Memory B cell (primary cell): ENCODE measurements around the gene MEF2B.
"Not testable (repeated sequence)": the region's sequence is repeated elsewhere in the genome, so short reads cannot be mapped to it uniquely, and the experiment has no call there.

Experiments
- ATAC-seq: fragments of 150-1000 bp; cut with Tn5 transposase; 2 replicates; pipeline ENCODE4 v1.10.0; 2021; ENCODE audit warnings: low read depth, mild to moderate bottlenecking, moderate library complexity
- DNase-seq, 2 donors: peaks; one replicate each; pipeline ENCODE4 v3.0.0; 2022; ENCODE audit warnings: low spot score in 2 of 2
- H3K27ac Mint-ChIP-seq: one replicate; pipeline ENCODE4 v1.8.0; 2022; ENCODE audit warnings: mild to moderate bottlenecking, moderate library complexity, mixed read lengths
- H3K27me3 Mint-ChIP-seq: one replicate; pipeline ENCODE4 v1.8.0; 2022; ENCODE audit warnings: mixed read lengths
- H3K36me3 Mint-ChIP-seq: one replicate; pipeline ENCODE4 v1.8.0; 2022; ENCODE audit warnings: mild to moderate bottlenecking, mixed read lengths
- H3K4me1 Mint-ChIP-seq: one replicate; pipeline ENCODE4 v1.8.0; 2022; ENCODE audit warnings: mixed read lengths
- H3K4me3 Mint-ChIP-seq: one replicate; pipeline ENCODE4 v1.8.0; 2022; ENCODE audit warnings: mild to moderate bottlenecking, moderate library complexity, mixed read lengths
- H3K9me3 Mint-ChIP-seq: one replicate; pipeline ENCODE4 v1.8.0; 2022; ENCODE audit warnings: mixed read lengths

Gene MEF2B

DNA sequence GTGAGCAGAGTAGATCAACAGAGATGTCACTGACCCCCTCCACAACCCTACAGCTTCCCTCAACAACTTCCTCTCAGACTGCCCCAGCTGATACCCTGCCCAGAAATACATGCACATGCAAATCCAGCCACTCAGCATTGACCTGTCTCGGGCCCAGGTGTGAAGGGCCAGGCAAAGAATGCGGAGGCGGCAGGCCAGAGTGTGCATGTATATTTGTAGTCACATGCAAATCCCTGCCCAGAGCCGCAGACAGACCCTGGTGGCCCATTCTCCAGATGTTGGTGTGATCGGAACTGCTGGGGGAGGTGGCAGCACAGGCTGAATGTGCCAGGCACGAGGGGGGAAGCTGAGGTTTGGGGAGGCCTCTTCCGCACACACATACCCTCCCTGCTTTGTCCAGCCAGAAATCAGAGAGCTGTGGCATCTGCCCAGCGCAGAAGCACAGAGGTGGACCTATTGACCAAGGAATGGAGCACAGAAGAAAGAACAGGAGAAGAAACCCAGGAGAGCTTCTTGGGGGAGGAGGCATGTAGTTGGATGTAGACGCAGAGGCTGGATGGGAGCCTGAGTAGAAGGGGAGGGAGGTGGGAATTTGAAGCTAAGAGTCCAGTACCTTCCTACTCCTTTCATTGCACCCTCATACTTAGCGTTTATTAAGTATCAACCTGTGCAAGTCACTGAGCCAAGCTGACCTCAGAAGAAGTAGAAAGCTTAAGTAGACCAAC, 14.4 kb downstream of the MEF2B start:
- Mint-ChIP-seq H3K9me3 (peaks cover 6% of the 10 kb centered on the region), H3K36me3 (peaks cover 7% of the 10 kb centered on the region), H3K4me1 (peaks cover 37% of the 10 kb centered on the region), H3K4me3 (peak overlapping the region; percentile 61), H3K27ac (peak overlapping the region; percentile 32), H3K27me3 (no peaks in the 10 kb centered on the region)
- ATAC-seq (peak; percentile 31), DNase-seq (no peak)

DNA sequence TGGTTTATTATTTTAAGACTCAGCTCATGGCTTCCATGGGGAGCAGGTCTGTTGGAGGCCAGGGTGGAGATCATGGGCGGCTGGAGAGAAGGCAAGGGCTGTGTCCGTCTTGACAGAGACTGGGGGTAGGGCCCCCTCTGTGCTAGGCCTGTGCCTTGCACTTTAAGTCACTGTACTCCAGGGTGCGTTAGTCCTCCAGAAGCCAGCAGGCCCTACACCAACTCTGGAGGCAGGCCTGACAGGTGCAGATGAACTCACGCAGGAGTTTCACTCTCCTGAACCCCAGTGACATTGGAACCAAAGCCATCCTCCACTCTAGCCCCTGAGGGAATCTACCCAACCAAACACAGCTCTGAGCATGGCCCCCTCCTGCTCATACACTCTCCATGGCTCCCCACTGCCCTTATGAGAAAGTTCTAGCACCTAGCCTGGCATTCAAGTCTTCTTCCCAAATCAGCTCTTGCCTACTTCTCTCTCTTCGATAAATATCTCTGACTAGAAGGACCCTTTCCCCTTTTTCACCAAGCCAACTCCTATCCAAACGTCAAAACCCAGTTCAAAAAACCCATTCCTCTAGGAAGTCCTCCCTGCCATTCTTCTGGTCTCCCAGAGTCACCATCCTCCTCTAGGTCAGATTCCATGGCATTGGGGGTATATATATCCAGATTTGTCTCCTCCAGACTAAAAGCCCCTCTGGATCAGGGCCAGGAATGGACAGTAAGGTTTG, 15.1 kb downstream of the MEF2B start:
- Mint-ChIP-seq H3K27me3 (no peaks in the 10 kb centered on the region), H3K4me1 (peaks cover 38% of the 10 kb centered on the region), H3K27ac (peak overlapping the region; percentile 32), H3K9me3 (peaks cover 6% of the 10 kb centered on the region), H3K36me3 (peaks cover 7% of the 10 kb centered on the region), H3K4me3 (no peak overlapping the region)
- no peak for DNase-seq
- no peak for ATAC-seq

GRCh38 chr19:19152668-19153384, 17.2 kb downstream of the MEF2B start:
- Mint-ChIP-seq H3K4me3 (no peak overlapping the region), H3K27me3 (no peaks in the 10 kb centered on the region), H3K4me1 (peaks cover 37% of the 10 kb centered on the region)

GRCh38 chr19:19151418-19151817, 18.6 kb downstream of the MEF2B start:
- H3K9me3 Mint-ChIP-seq: peaks cover 6% of the 10 kb centered on the region
- no peaks in the 10 kb centered on the region for H3K27me3 Mint-ChIP-seq
- no peak for DNase-seq
- peak; percentile 80 for ATAC-seq
- no peak overlapping the region for H3K4me3 Mint-ChIP-seq
- peak overlapping the region; percentile 47 for H3K27ac Mint-ChIP-seq
- peaks cover 37% of the 10 kb centered on the region for H3K4me1 Mint-ChIP-seq
- peaks cover 16% of the 10 kb centered on the region for H3K36me3 Mint-ChIP-seq

More at GRCh38 chr19:19152668-19153384, 17.2 kb downstream of the MEF2B start:
- DNase-seq: no peak
- H3K27ac Mint-ChIP-seq: no peak overlapping the region
- H3K36me3 Mint-ChIP-seq: peaks cover 11% of the 10 kb centered on the region
- peaks cover 6% of the 10 kb centered on the region for H3K9me3 Mint-ChIP-seq
- no peak for ATAC-seq

DNA sequence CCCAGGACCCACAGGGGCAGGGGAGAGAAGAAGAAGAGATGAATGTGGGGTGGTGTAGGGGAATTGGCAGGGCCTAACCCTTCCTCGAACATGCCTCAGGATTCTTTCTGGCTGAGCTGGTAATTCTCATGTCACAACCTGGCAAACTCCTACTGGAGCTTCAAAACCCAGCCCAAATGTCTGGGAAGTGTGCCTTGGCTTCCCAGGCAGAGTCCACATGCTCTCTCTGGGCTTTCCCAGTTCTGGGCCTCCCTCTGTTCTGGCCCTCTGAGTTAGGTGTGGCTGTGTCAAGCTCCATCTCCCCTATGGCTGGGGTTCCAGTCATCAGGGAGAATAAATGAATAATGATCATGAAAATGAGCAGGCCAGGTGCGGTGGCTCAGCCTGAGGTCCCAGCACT, 20.6 kb downstream of the MEF2B start:
- no peak overlapping the region for H3K4me3 Mint-ChIP-seq
- peaks cover 8% of the 10 kb centered on the region for H3K36me3 Mint-ChIP-seq
- H3K4me1 Mint-ChIP-seq: peaks cover 25% of the 10 kb centered on the region
- no peak overlapping the region for H3K27ac Mint-ChIP-seq
- no peak for ATAC-seq
- DNase-seq: no peak
- H3K27me3 Mint-ChIP-seq: no peaks in the 10 kb centered on the region
- H3K9me3 Mint-ChIP-seq: no peaks in the 10 kb centered on the region

GRCh38 chr19:19148504-19148903, 21.6 kb downstream of the MEF2B start:
- not testable (repeated sequence) for H3K9me3 Mint-ChIP-seq, H3K27ac Mint-ChIP-seq, H3K27me3 Mint-ChIP-seq, H3K36me3 Mint-ChIP-seq, H3K4me3 Mint-ChIP-seq, DNase-seq, ATAC-seq
- H3K4me1 Mint-ChIP-seq: peaks cover 24% of the 10 kb centered on the region

- no peak overlapping the region for H3K27ac Mint-ChIP-seq
- no peak overlapping the region for H3K4me3 Mint-ChIP-seq
- H3K9me3 Mint-ChIP-seq: no peaks in the 10 kb centered on the region
- no peak for ATAC-seq
- peaks cover 8% of the 10 kb centered on the region for H3K36me3 Mint-ChIP-seq
- no peak for DNase-seq
- H3K4me1 Mint-ChIP-seq: peaks cover 20% of the 10 kb centered on the region
- H3K27me3 Mint-ChIP-seq: no peaks in the 10 kb centered on the region
These were observed 22.7 kb downstream of the MEF2B start for GRCh38 chr19:19147344-19147743.

GRCh38 chr19:19146865-19147264, 23.2 kb downstream of the MEF2B start:
- peaks cover 17% of the 10 kb centered on the region for H3K4me1 Mint-ChIP-seq
- no peak overlapping the region for H3K27ac Mint-ChIP-seq
- H3K36me3 Mint-ChIP-seq: peaks cover 8% of the 10 kb centered on the region
- ATAC-seq (no peak), DNase-seq (no peak)
- H3K27me3 Mint-ChIP-seq: no peaks in the 10 kb centered on the region
- no peak overlapping the region for H3K4me3 Mint-ChIP-seq
- no peaks in the 10 kb centered on the region for H3K9me3 Mint-ChIP-seq

DNA sequence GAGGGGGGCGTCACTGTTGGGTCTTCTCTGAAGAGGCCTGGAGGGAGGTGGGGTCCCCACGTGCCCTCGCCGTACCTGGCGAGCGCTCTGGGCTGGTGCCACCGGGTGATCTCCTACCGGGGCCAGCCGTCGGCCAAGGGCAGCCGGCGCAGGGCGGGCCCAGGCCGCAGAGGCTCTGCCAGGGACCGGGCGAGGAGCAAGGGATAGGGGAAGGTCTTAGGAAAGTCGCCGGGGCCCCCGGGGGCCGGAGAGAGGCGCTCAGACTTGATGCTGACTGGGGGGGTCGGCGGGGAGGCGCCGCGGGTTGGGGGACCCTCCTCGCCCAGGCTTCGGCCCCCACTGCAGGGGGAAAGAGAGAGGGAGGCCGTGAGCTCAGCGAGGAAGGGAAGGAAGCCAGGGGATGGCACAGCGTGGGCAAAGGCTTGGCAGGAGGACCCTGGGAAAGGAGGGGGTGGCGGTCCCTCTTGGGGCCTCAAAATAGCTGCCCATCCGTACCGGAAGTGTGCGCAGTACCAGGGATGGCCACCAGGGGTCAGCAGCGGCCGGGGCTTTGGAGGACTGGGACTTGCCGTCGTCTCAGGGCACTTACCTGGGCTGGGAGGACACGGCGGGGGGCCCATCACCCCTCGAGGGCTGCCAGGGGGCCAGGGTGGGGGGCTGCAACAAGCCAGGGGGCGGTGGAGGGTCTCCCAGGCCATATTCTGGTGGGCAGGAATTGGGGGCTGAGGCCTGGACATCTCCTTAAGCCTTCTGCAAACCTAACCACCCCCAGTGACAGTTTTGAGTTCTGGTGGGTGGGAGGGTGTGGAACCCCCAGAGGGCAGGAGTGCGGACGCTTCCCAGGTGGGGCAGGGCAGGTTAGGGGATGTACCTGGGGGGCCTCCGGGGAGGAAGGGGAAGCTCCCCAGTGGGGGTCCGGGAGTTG, 24.1 kb downstream of the MEF2B start:
- Mint-ChIP-seq H3K9me3 (no peaks in the 10 kb centered on the region), H3K4me1 (peaks cover 9% of the 10 kb centered on the region), H3K36me3 (peaks cover 8% of the 10 kb centered on the region), H3K27ac (no peak overlapping the region), H3K27me3 (no peaks in the 10 kb centered on the region), H3K4me3 (peak overlapping the region; percentile 5)
- DNase-seq (peak; percentile 93 to 98), ATAC-seq (peak; percentile 89)

- H3K4me3 Mint-ChIP-seq: no peak overlapping the region
- no peaks in the 10 kb centered on the region for H3K9me3 Mint-ChIP-seq
- H3K27ac Mint-ChIP-seq: no peak overlapping the region
- peaks cover 8% of the 10 kb centered on the region for H3K36me3 Mint-ChIP-seq
- H3K27me3 Mint-ChIP-seq: no peaks in the 10 kb centered on the region
- ATAC-seq: no peak
- no peak for DNase-seq
- peaks cover 5% of the 10 kb centered on the region for H3K4me1 Mint-ChIP-seq
These were observed 24.8 kb downstream of the MEF2B start for GRCh38 chr19:19145281-19145680.

GRCh38 chr19:19142347-19142746, 27.7 kb downstream of the MEF2B start:
- Mint-ChIP-seq H3K9me3 (no peaks in the 10 kb centered on the region), H3K27me3 (no peaks in the 10 kb centered on the region), H3K4me1 (peaks cover 14% of the 10 kb centered on the region), H3K4me3 (no peak overlapping the region), H3K36me3 (peaks cover 1% of the 10 kb centered on the region), H3K27ac (no peak overlapping the region)
- DNase-seq: no peak
- ATAC-seq: no peak

- DNase-seq: no peak
- no peaks in the 10 kb centered on the region for H3K27me3 Mint-ChIP-seq
- no peaks in the 10 kb centered on the region for H3K9me3 Mint-ChIP-seq
- H3K4me1 Mint-ChIP-seq: peaks cover 19% of the 10 kb centered on the region
- ATAC-seq: no peak
- no peaks in the 10 kb centered on the region for H3K36me3 Mint-ChIP-seq
- H3K4me3 Mint-ChIP-seq: no peak overlapping the region
- H3K27ac Mint-ChIP-seq: no peak overlapping the region
These were observed 29.6 kb downstream of the MEF2B start for GRCh38 chr19:19140476-19140875.

- ATAC-seq (no peak), DNase-seq (no peak)
- Mint-ChIP-seq H3K27ac (no peak overlapping the region), H3K4me1 (peaks cover 21% of the 10 kb centered on the region), H3K27me3 (no peaks in the 10 kb centered on the region), H3K9me3 (no peaks in the 10 kb centered on the region), H3K36me3 (no peaks in the 10 kb centered on the region), H3K4me3 (no peak overlapping the region)
These were observed 30.2 kb downstream of the MEF2B start for GRCh38 chr19:19139876-19140229.
